ENCODE results near the gene PPTC7. TPM values are rescaled to one million over a fixed set of nuclear protein-coding genes. Genes with fewer than 3 reads are reported as not detected.
"Not testable (repeated sequence)": the region's sequence is repeated elsewhere in the genome, so short reads cannot be mapped to it uniquely, and the experiment has no call there.

The PPTC7 gene
- total and polyA plus RNA-seq, 2 donors (not counting 1 experiment from before 2014, with no cell fraction given): 6.9 to 12.5 TPM

DNA sequence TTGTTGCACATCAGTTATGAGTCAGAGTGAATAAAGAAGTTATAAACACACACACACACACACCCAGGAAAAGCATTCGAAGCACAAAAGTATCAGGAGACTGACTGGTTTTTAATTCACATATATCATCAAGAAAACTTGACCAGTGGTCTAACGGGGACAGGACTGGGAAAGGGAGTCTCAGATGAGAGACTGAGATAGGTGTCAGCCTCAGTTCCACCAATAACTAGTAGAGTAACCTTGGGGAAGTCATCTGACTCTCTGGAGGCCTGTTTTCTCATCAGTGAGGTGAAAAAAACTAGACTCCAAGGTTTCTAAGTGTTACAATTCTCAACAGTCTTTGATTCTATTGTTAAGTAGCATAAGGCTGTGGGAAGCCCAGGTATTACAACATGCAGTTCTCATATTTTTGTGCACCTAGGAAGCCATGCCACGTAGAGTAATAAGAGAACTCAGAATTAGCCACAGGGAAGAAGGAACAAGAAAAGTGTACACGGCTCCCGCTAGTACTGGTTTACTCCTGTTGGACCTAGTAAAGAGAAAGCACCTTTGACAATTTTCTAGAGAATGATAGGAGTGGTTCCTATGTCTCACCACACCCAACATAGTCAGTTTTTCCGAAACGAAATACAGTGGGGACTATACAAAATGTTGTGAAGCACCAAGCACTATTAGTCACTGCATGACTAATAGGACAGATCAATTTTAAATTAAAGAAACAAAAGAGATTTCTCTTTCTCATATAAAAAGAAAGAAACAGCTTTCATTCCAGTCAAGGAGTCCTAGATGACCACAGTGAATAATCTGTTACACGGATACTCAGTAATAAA, 5.0 kb downstream of the PPTC7 start:
- peak overlapping the region; percentile 97 for H3K27ac ChIP-seq (ENCODE audit: insufficient read depth, low read length)

DNA sequence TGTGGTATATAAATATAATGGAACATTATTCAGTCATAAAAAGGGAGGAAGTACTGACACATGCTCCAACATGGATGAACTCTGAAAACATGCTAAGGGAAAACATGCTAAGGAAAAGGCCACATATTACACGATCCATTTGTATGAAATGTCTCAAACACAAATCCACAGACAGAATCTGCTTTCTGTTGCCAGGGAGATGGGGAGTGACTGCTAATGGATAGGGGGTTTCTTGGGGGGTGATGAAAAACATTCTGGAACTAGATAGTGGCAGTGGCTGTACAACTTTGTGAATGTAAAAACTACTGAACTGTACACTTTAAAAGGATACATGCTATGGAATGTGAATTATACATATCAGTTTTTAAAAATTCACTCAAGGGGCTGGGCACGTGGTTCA, 6.6 kb downstream of the PPTC7 start:
- no peak overlapping the region for H3K27ac ChIP-seq (ENCODE audit: insufficient read depth, low read length)
- no peak overlapping the region for H3K4me3 ChIP-seq (replicated peaks in 1 of 4; ENCODE audit: control extremely low read depth in 1 of 4, insufficient read depth in 1 of 4, low read depth in 3 of 4, low read length in 4 of 4)
- no peak for TF ChIP-seq EZH2 (IDR thresholded peaks at IDR 0.05; ENCODE audit: low read length, missing control alignments)
- TF ChIP-seq, protein P1, sequence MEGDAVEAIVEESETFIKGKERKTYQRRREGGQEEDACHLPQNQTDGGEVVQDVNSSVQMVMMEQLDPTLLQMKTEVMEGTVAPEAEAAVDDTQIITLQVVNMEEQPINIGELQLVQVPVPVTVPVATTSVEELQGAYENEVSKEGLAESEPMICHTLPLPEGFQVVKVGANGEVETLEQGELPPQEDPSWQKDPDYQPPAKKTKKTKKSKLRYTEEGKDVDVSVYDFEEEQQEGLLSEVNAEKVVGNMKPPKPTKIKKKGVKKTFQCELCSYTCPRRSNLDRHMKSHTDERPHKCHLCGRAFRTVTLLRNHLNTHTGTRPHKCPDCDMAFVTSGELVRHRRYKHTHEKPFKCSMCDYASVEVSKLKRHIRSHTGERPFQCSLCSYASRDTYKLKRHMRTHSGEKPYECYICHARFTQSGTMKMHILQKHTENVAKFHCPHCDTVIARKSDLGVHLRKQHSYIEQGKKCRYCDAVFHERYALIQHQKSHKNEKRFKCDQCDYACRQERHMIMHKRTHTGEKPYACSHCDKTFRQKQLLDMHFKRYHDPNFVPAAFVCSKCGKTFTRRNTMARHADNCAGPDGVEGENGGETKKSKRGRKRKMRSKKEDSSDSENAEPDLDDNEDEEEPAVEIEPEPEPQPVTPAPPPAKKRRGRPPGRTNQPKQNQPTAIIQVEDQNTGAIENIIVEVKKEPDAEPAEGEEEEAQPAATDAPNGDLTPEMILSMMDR (conservative IDR thresholded peaks at IDR 0.05 in 1 of 2, IDR thresholded peaks at IDR 0.05 in 1 of 2; ENCODE audit: low read depth in 1 of 2, low read length in 2 of 2): no peak
- peaks cover 49% of the 10 kb centered on the region for H3K79me2 ChIP-seq (ENCODE audit: control insufficient read depth, insufficient read depth, low read length)
- H3K36me3 ChIP-seq (ENCODE audit: control insufficient read depth, insufficient read depth, low read length): no peaks in the 10 kb centered on the region
- no peaks in the 10 kb centered on the region for H3K27me3 ChIP-seq (ENCODE audit: control insufficient read depth, insufficient read depth, low read length)
- H3K4me2 ChIP-seq (ENCODE audit: extremely low read depth, insufficient read depth, low read length): no peak overlapping the region
- H4K20me1 ChIP-seq (ENCODE audit: control insufficient read depth, extremely low read depth, insufficient read depth, low read length): no peaks in the 10 kb centered on the region
- no peak overlapping the region for H2AFZ ChIP-seq (ENCODE audit: low read length)
- H3K9ac ChIP-seq (ENCODE audit: insufficient read depth, low read length): no peak overlapping the region
- H3K9me3 ChIP-seq (ENCODE audit: control insufficient read depth, insufficient read depth, low read depth, low read length): no peaks in the 10 kb centered on the region
- H3K4me1 ChIP-seq (ENCODE audit: control insufficient read depth, extremely low read depth, insufficient read depth, low read length): peaks cover 8% of the 10 kb centered on the region
- DNase-seq (ENCODE audit: low read depth in 2 of 2): no peak

More for the DNA sequence above, 5.0 kb downstream of the PPTC7 start:
- peak overlapping the region; percentile 13 to 35 (median 27) for H3K4me3 ChIP-seq (replicated peaks in 1 of 4; ENCODE audit: control extremely low read depth in 1 of 4, insufficient read depth in 1 of 4, low read depth in 3 of 4, low read length in 4 of 4)
- H3K79me2 ChIP-seq (ENCODE audit: control insufficient read depth, insufficient read depth, low read length): peaks cover 57% of the 10 kb centered on the region
- H4K20me1 ChIP-seq (ENCODE audit: control insufficient read depth, extremely low read depth, insufficient read depth, low read length): no peaks in the 10 kb centered on the region
- peaks cover 8% of the 10 kb centered on the region for H3K4me1 ChIP-seq (ENCODE audit: control insufficient read depth, extremely low read depth, insufficient read depth, low read length)
- no peak overlapping the region for H2AFZ ChIP-seq (ENCODE audit: low read length)
- peak overlapping the region; percentile 29 for H3K9ac ChIP-seq (ENCODE audit: insufficient read depth, low read length)
- H3K36me3 ChIP-seq (ENCODE audit: control insufficient read depth, insufficient read depth, low read length): no peaks in the 10 kb centered on the region
- no peaks in the 10 kb centered on the region for H3K27me3 ChIP-seq (ENCODE audit: control insufficient read depth, insufficient read depth, low read length)
- no peaks in the 10 kb centered on the region for H3K9me3 ChIP-seq (ENCODE audit: control insufficient read depth, insufficient read depth, low read depth, low read length)
- TF ChIP-seq, protein P1 (conservative IDR thresholded peaks at IDR 0.05 in 1 of 2, IDR thresholded peaks at IDR 0.05 in 1 of 2; ENCODE audit: low read depth in 1 of 2, low read length in 2 of 2): no peak
- TF ChIP-seq EZH2 (IDR thresholded peaks at IDR 0.05; ENCODE audit: low read length, missing control alignments): no peak
- peak; percentile 75 to 93 for DNase-seq (ENCODE audit: low read depth in 2 of 2)
- peak overlapping the region; percentile 74 for H3K4me2 ChIP-seq (ENCODE audit: extremely low read depth, insufficient read depth, low read length)

DNA sequence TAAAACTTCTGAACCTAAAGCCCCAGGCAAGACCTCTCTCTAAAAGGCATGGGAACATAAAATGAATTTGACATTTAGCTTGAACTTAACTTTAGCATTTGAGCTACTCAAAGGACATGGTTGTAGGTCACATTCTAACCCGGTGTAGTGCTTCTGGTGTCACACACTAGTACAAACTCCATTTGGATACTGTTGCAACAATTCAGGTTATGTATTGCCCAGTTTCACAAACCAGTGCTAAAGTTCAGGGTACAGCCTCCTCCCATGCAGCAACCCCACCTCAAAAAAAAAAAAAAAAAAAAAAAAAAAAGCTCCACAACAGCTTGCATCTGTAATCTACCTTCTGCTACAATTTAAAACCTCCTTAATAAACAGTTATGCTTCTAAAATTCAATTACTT, 7.8 kb downstream of the PPTC7 start:
- H3K36me3 ChIP-seq (ENCODE audit: control insufficient read depth, insufficient read depth, low read length): no peaks in the 10 kb centered on the region
- H3K4me3 ChIP-seq (replicated peaks in 1 of 4; ENCODE audit: control extremely low read depth in 1 of 4, insufficient read depth in 1 of 4, low read depth in 3 of 4, low read length in 4 of 4): no peak overlapping the region
- TF ChIP-seq EZH2 (IDR thresholded peaks at IDR 0.05; ENCODE audit: low read length, missing control alignments): no peak
- TF ChIP-seq, protein P1 (conservative IDR thresholded peaks at IDR 0.05 in 1 of 2, IDR thresholded peaks at IDR 0.05 in 1 of 2; ENCODE audit: low read depth in 1 of 2, low read length in 2 of 2): no peak
- H2AFZ ChIP-seq (ENCODE audit: low read length): no peak overlapping the region
- H3K4me1 ChIP-seq (ENCODE audit: control insufficient read depth, extremely low read depth, insufficient read depth, low read length): peaks cover 8% of the 10 kb centered on the region
- no peaks in the 10 kb centered on the region for H3K27me3 ChIP-seq (ENCODE audit: control insufficient read depth, insufficient read depth, low read length)
- peaks cover 40% of the 10 kb centered on the region for H3K79me2 ChIP-seq (ENCODE audit: control insufficient read depth, insufficient read depth, low read length)
- no peak overlapping the region for H3K4me2 ChIP-seq (ENCODE audit: extremely low read depth, insufficient read depth, low read length)
- H4K20me1 ChIP-seq (ENCODE audit: control insufficient read depth, extremely low read depth, insufficient read depth, low read length): no peaks in the 10 kb centered on the region
- H3K9me3 ChIP-seq (ENCODE audit: control insufficient read depth, insufficient read depth, low read depth, low read length): no peaks in the 10 kb centered on the region
- H3K27ac ChIP-seq (ENCODE audit: insufficient read depth, low read length): no peak overlapping the region
- H3K9ac ChIP-seq (ENCODE audit: insufficient read depth, low read length): no peak overlapping the region
- DNase-seq (ENCODE audit: low read depth in 2 of 2): peak in 1 of 2 donors; percentile 58

DNA sequence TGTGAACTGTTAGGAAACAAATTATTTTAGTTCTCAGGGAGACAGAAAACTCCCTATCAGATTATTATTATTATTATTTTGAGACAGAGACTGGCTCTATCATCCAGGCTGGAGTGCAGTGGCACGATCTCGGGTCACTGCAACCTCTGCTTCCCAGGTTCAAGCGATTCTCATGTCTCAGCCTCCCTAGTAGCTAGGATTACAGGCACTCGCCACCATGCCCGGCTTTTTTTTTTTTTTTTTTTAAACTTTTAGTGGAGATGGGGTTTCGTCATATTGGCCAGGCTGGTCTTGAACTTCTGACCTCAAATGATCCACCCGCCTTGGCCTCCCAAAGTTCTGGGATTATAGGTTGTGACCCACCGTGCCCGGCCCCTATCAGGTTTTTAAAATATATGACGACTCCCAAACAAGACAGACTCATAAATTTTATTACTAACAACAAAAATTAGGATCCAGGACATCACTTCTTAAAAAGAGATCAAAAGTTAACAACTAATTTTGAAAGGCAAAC, 8.3 kb downstream of the PPTC7 start:
- H2AFZ ChIP-seq (ENCODE audit: low read length); H3K27ac ChIP-seq (ENCODE audit: insufficient read depth, low read length): not testable (repeated sequence)

More for the DNA sequence above, 8.3 kb downstream of the PPTC7 start:
- not testable (repeated sequence) for H3K4me3 ChIP-seq (replicated peaks in 1 of 4; ENCODE audit: control extremely low read depth in 1 of 4, insufficient read depth in 1 of 4, low read depth in 3 of 4, low read length in 4 of 4); H3K4me1 ChIP-seq (ENCODE audit: control insufficient read depth, extremely low read depth, insufficient read depth, low read length); H3K36me3 ChIP-seq (ENCODE audit: control insufficient read depth, insufficient read depth, low read length); H3K4me2 ChIP-seq (ENCODE audit: extremely low read depth, insufficient read depth, low read length); H3K9me3 ChIP-seq (ENCODE audit: control insufficient read depth, insufficient read depth, low read depth, low read length); H3K27me3 ChIP-seq (ENCODE audit: control insufficient read depth, insufficient read depth, low read length); H3K9ac ChIP-seq (ENCODE audit: insufficient read depth, low read length); H4K20me1 ChIP-seq (ENCODE audit: control insufficient read depth, extremely low read depth, insufficient read depth, low read length); DNase-seq (ENCODE audit: low read depth in 2 of 2)
- peaks cover 36% of the 10 kb centered on the region for H3K79me2 ChIP-seq (ENCODE audit: control insufficient read depth, insufficient read depth, low read length)

Measured in fibroblast of lung (primary cell).